HG03354 (cell line): ENCODE measurements around the gene OR2Y1.
"Not testable (repeated sequence)": the region's sequence is repeated elsewhere in the genome, so short reads cannot be mapped to it uniquely, and the experiment has no call there.

Experiments
- ATAC-seq: cut with Tn5 transposase; IDR thresholded peaks from one replicate; pipeline ENCODE4 v1.9.1; 2021; ENCODE audit warnings: mild to moderate bottlenecking; ENCODE audit not compliant: unreplicated experiment, poor library complexity, severe bottlenecking

OR2Y1 gene

GRCh38 chr5:180742727-180743126 is 2.9 kb upstream of the OR2Y1 start:
- no peak for ATAC-seq

- not testable (repeated sequence) for ATAC-seq
Measured at GRCh38 chr5:180740953-180741352, 1.1 kb upstream of the OR2Y1 start.

DNA sequence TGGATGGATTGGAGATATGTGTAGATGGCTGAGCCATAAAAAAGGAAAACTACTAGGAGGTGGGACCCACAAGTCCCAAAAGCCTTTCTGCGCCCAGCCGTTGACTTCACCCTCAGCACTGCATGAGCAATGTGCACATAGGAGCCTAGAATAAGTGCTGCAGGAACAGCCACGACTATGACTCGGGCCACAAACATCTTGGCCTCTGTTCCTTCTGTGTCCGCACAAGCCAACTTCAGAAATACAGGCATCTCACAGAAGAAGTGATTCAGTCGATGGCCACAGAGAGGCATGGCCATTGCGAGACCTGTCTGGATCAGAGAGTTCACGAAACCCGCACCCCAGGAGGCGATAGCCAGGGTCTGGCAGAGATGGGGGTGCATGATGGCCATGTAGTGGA is 587 bp downstream of the OR2Y1 start:
- no peak for ATAC-seq

- no peak for ATAC-seq
Measured at GRCh38 chr5:180736536-180736935, 3.3 kb downstream of the OR2Y1 start.

DNA sequence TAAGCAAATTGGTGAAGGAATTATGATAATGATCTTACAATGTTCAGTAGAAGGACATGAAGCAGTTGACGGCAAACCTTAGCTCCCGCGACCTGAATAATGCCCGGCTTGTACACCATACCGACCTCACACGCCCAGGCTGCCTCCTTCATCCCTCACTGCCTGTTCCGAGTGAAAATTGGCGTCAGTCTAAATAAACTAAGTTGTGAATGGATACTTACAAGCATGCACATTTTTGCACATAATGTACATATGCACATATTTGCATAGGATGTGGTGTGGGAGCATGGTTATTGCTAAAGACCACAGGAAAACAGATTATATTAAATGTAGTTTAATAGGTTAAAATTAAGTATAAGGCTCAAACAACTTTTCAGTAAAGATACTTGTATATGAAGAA is 14.9 kb downstream of the OR2Y1 start:
- no peak for ATAC-seq

- ATAC-seq = no peak
Measured at GRCh38 chr5:180723936-180724335, 15.9 kb downstream of the OR2Y1 start.

DNA sequence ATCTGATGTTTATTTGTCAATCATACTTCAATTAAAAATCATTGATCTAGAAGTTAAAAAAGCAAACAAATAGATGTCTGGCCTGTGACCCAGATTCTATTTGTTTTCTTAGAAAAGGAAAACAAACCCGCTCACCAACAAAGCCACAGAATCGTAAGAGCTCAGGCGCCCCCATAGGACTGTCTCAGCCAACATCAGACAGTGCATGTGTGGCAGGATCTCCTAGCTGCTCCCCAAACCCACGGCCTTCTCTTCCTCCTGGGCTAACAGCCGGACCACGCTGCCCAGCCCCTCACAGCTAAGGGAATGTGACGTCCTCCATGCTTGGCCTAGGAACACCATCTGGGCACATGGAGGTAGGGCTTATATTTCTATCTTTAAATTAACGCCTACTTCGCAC is 19.4 kb downstream of the OR2Y1 start:
- ATAC-seq = no peak

GRCh38 chr5:180719781-180720180 is 20.1 kb downstream of the OR2Y1 start:
- no peak for ATAC-seq

DNA sequence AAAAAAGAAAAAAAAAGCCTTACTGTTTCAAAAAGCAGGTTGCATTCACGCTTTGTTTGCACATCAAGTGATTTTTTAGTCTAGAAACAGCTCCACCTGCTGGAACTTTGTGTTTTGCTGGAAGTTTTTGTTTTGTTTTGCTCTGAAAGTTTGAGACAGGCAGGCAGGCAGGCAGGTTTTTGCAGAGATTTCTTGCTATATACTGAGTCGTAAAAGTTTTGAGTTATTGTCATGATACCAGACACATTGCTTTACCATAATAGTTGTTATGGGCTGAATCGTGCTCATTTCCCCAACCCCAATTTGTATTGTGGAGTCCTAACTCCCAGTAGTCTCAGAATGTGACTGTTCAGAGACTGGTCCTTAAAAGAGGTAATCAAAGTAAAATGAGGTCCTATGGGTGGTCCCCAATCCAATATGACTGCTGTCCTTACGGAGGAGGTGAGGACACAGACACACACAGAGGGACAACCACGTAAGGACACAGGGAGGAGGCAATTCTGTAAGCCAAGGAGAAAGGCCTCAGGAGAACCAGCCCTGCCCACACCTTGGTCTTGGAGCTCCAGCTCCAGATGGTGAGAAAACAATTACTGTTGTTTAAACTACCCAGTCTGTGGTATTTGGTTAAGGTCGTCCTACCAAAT is 20.9 kb downstream of the OR2Y1 start:
- ATAC-seq = no peak

DNA sequence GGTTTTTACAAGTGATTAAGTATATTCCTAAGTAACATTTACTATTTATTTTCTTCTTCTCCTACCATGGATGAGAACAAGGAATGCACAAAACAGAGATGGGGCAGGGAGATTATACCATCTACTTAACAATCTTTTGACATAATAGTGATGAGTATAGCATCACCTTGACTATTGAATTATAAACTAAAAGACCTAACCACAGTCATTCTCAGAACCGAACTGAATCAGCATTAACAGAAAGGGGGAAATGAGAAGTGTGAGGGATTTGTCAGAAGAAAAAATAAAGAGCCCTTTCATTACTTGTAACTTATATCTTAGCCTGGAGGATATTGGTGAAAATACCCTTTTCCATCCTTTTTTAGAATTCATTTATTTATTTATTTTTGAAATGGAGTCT is 21.9 kb downstream of the OR2Y1 start:
- no peak for ATAC-seq

- no peak for ATAC-seq
Measured at GRCh38 chr5:180704362-180704761, 35.5 kb downstream of the OR2Y1 start.

- ATAC-seq = no peak
Measured at GRCh38 chr5:180703912-180704311, 35.9 kb downstream of the OR2Y1 start.

DNA sequence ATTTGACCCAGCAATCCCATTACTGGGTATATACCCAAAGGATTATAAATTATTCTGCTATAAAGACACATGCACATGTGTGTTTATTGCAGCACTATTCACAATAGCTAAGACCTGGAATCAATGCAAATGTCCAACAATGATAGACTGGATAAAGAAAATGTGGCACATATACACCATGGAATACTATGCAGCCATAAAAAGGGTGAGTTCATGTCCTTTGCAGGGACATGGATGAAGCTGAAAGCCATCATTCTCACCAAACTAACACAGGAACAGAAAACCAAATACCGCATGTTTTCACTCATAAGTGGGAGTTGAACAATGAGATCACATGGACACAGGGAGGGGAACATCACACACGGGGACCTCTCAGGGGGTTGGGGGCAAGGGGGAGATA is 36.5 kb downstream of the OR2Y1 start:
- ATAC-seq = not testable (repeated sequence)

DNA sequence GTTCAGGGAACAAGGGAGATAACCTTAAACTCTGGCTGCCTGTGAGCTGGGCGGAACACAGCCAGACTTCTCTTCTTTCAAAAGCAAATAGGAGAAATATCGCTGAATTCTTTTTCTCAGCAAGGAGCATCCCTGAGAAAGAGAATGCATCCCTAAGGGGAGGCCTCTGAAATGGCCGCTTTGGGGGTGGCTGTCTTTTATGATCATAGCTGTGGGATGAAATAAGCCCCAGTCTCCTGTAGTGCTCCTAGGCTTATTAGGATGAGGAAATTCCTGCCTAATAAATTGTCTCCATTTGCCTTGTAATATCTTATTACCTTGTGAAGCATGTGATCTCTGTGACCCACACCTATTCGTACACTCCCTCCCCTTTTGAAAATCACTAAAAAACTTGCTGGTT is 39.4 kb downstream of the OR2Y1 start:
- ATAC-seq = not testable (repeated sequence)

GRCh38 chr5:180699042-180699441 is 40.8 kb downstream of the OR2Y1 start:
- ATAC-seq = no peak

GRCh38 chr5:180696116-180696515 is 43.7 kb downstream of the OR2Y1 start:
- no peak for ATAC-seq

GRCh38 chr5:180692429-180692828 is 47.4 kb downstream of the OR2Y1 start:
- ATAC-seq = no peak

GRCh38 chr5:180691046-180691445 is 48.8 kb downstream of the OR2Y1 start:
- ATAC-seq = no peak

- ATAC-seq = no peak
Measured at GRCh38 chr5:180690562-180690961, 49.3 kb downstream of the OR2Y1 start.

DNA sequence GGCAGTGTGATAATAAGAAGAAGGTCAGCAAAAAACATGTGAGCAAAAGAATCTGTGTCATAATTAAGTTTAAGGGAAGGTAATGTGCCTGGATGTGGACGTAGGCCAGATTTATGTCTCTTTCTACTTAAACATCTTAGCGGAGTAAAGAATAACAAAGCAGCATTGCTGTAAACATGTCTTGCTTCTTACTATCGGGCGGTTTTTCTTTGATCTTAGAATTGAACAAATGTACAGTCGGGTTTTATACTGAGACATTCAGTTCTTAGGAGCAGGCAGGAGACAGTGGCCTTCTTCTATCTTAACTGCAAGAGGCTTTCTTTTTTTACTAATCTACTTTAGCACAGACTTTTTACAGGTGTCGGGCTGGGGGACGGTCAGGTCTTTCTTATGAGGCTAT is 50.1 kb downstream of the OR2Y1 start:
- no peak for ATAC-seq
